ENCODE measurements around the gene PDIA6. TPM values are rescaled to one million over a fixed set of nuclear protein-coding genes. Genes with fewer than 3 reads are reported as not detected.

Gene PDIA6, protein sequence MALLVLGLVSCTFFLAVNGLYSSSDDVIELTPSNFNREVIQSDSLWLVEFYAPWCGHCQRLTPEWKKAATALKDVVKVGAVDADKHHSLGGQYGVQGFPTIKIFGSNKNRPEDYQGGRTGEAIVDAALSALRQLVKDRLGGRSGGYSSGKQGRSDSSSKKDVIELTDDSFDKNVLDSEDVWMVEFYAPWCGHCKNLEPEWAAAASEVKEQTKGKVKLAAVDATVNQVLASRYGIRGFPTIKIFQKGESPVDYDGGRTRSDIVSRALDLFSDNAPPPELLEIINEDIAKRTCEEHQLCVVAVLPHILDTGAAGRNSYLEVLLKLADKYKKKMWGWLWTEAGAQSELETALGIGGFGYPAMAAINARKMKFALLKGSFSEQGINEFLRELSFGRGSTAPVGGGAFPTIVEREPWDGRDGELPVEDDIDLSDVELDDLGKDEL
- polyA plus RNA-seq (2012; ENCODE audit: low read depth, missing spikeins): 141 TPM

DNA sequence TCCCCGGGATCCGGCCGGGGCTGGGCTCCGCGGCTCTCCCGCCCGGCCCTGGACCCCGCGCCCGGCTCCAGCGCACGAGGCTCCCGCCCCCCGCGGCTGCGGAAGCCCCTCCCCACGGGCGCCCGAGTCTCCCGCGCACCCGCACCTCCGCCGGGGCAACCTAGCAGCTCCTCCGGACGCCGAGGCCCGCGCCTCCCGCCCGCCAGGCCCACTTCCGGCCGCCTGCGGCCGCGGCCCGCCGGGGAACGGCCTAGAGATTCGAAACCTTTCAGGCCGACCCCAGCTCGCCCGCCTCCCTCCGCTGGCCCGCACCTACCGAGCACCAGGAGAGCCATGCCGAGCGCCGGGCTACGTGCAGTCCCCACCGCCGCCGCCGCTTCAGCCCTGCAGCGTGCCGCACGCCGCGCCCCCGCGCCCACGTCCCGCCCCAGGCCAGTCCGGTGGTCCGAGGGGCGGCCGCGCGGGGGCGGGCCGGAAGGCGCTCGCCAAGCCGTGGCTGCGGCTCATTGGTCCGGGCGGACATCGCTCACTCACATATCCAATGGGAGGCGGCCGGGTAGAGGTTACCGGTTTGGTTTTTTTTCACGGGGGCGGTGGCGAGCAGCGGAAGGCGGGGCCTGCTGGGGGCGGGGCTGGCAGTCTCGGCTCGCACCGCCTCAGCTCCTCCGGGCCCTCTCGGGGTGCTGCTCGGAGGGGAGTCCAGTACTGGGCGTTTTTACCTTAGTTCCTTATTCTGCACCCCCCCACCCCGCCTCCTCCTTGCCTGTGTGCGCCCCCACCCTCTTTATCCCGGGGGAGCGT is at the start of gene PDIA6:
PDIA6 (minus strand) TSS at position 424 of the 801 bp plus-strand sequence; CDS start at position 335, 89 bp downstream.
- FAIRE-seq: peak; percentile 82

DNA sequence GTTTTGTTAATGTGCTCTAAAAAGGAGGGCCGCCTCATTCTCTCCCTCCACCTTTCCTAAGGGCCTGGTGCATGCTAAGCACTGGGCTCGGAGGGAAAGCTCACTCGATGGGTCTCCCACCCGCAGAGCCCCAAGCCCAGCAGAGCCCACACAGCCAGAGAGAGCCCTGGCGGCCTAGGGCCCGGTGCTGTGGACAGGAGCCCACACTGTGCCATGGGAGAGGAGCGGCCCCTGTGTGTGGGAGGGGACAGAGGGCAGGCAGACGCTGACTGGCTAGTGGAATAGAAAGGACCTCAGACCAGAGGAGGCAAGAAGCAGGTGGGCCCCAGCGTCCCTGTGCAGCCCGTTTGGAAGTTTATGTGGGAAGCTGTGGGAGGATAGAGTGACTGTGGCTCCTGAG is 49.7 kb upstream of the PDIA6 start:
- no peak for TF ChIP-seq POLR2AphosphoS5 (IDR thresholded peaks at IDR 0.05; ENCODE audit: low read depth, low read length)
- TF ChIP-seq SPI1 (IDR thresholded peaks at IDR 0.05; ENCODE audit: low read depth, low read length): no peak
- no peak for TF ChIP-seq TAF1 (IDR thresholded peaks at IDR 0.05; ENCODE audit: low read depth, low read length)
- no peak for TF ChIP-seq PAX5 (IDR thresholded peaks at IDR 0.05; ENCODE audit: insufficient read depth, low read length, severe bottlenecking)
- no peak for TF ChIP-seq POLR2A (IDR thresholded peaks at IDR 0.05; ENCODE audit: low read depth, low read length)
- no peak for DNase-seq (ENCODE audit: insufficient read length, low spot score)
- no peak for FAIRE-seq

More for the DNA sequence above, at the start of gene PDIA6:
- no peak; the same call in 1 of the 2 replicates for TF ChIP-seq TAF1 (IDR thresholded peaks at IDR 0.05; ENCODE audit: low read depth, low read length)
- TF ChIP-seq SPI1 (IDR thresholded peaks at IDR 0.05; ENCODE audit: low read depth, low read length): no peak
- no peak; the same call in 1 of the 2 replicates for TF ChIP-seq POLR2AphosphoS5 (IDR thresholded peaks at IDR 0.05; ENCODE audit: low read depth, low read length)
- 0 out of 2 replicates have a peak, but pooled peaks have one; percentile 39 for TF ChIP-seq POLR2A (IDR thresholded peaks at IDR 0.05; ENCODE audit: low read depth, low read length)
- peak; percentile 57 for TF ChIP-seq PAX5 (IDR thresholded peaks at IDR 0.05; ENCODE audit: insufficient read depth, low read length, severe bottlenecking)
- TF ChIP-seq POU2F2 (IDR thresholded peaks at IDR 0.05; ENCODE audit: low read depth, low read length): no peak
- DNase-seq (ENCODE audit: insufficient read length, low spot score): peak; percentile 88

DNA sequence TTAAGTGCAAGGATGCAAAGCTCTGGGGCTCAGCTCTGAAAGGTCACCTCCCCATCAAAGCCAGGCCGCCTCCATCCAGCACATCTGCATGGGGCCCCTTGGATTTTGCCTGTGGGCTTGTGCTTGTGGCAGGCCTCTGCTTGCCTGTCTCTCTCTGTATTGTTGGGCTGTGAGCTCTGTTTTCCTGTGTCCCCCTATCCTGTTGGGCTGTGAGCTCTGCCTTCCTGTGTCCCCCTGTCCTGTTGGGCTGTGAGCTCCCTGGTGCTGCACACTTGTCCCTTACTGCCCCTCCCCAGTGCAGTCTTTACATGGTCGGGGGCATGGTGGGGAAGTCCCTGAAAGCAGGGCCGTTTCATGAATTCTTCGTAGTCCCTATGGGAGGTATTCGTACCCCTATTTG is 49.2 kb upstream of the PDIA6 start:
- DNase-seq (ENCODE audit: insufficient read length, low spot score) (no peak), FAIRE-seq (no peak)
- TF ChIP-seq POLR2A (IDR thresholded peaks at IDR 0.05; ENCODE audit: low read depth, low read length): no peak
- no peak for TF ChIP-seq PAX5 (IDR thresholded peaks at IDR 0.05; ENCODE audit: insufficient read depth, low read length, severe bottlenecking)
- TF ChIP-seq POU2F2 (IDR thresholded peaks at IDR 0.05; ENCODE audit: low read depth, low read length): no peak
- no peak for TF ChIP-seq SPI1 (IDR thresholded peaks at IDR 0.05; ENCODE audit: low read depth, low read length)
- TF ChIP-seq TAF1 (IDR thresholded peaks at IDR 0.05; ENCODE audit: low read depth, low read length): no peak
- no peak for TF ChIP-seq POLR2AphosphoS5 (IDR thresholded peaks at IDR 0.05; ENCODE audit: low read depth, low read length)

DNA sequence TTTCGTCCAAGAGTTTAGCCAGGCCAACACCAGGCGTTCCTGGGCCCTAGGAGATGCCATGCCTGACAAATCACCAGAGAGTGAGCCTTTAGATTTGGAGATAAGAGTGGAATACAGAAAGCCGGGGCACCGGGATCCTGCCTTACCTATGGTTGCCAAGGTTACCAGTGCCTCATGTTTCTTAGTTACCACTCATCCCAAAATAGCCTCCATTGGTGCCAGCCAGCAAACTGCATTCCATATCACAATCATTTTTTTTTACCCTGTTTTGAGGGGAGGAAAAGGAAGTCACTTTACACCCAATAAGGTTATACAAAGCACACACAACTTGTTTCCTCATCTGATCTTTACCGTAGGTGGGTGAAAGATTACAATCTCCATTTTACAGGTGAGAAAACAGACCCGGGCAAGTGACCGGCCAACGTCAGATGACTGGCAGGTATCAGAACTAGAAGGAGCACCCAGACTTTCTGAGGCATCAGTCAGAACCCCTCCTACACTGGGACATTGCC is 48.3 kb upstream of the PDIA6 start:
- TF ChIP-seq TAF1 (IDR thresholded peaks at IDR 0.05; ENCODE audit: low read depth, low read length) (no peak), POLR2AphosphoS5 (IDR thresholded peaks at IDR 0.05; ENCODE audit: low read depth, low read length) (no peak), PAX5 (IDR thresholded peaks at IDR 0.05; ENCODE audit: insufficient read depth, low read length, severe bottlenecking) (no peak), SPI1 (IDR thresholded peaks at IDR 0.05; ENCODE audit: low read depth, low read length) (no peak), POU2F2 (IDR thresholded peaks at IDR 0.05; ENCODE audit: low read depth, low read length) (no peak), POLR2A (IDR thresholded peaks at IDR 0.05; ENCODE audit: low read depth, low read length) (no peak)
- DNase-seq (ENCODE audit: insufficient read length, low spot score) (no peak), FAIRE-seq (no peak)

DNA sequence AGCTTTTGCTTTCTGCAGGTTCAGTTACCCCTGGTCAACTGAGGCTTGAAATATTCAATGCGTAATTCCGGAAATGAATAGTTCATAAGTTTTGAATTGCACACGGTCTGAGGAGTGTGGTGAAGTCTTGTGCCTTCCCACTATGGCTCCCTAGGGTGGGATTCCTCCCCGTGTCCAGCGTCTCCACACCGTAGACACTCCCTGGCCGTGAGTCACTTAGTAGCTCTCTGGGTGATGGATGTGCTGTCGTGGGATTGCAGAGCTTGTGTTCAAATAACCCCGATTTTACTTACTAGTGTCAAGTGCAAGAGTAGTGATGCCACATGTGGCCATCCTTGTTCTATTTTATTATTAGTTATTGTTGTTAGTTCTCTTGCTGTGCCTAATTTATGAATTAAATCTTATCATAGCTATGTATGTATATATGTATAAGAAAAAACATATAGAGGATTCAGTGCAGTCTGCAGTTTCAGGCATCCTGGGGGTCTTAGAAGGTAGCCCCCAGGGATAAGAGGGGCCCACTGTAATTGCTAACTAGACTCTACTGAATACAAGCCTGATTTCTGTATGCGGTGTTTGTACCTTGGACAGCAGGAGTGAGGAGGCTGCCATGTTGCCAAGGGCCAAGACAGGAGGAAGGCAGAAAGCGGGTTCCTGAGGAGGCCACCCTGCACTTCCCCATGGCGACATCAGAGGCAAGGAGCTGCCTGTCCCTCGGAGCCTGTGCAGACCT is 47.7 kb upstream of the PDIA6 start:
- no peak for DNase-seq (ENCODE audit: insufficient read length, low spot score)
- TF ChIP-seq POU2F2 (IDR thresholded peaks at IDR 0.05; ENCODE audit: low read depth, low read length) (no peak), POLR2A (IDR thresholded peaks at IDR 0.05; ENCODE audit: low read depth, low read length) (no peak), POLR2AphosphoS5 (IDR thresholded peaks at IDR 0.05; ENCODE audit: low read depth, low read length) (no peak), TAF1 (IDR thresholded peaks at IDR 0.05; ENCODE audit: low read depth, low read length) (no peak), SPI1 (IDR thresholded peaks at IDR 0.05; ENCODE audit: low read depth, low read length) (no peak), PAX5 (IDR thresholded peaks at IDR 0.05; ENCODE audit: insufficient read depth, low read length, severe bottlenecking) (no peak)
- FAIRE-seq: no peak

DNA sequence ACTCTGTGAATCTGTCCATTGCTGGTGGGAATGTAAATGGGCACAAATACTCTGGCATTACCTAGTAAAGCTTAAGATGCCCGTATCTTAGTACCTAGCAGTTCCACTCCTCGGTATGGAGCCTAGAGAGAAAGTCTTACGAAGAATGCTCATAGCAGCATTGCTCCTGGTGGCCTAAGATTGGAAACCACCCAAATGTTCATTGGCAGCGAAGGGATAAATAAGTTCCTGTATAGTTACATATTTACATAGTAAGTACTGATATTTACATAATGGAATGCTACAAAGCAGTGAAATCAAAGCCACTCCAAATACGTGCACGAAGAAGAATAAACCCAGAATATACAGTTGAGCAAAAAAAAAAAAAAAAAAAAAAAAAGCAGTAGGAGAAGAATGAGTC is 46.7 kb upstream of the PDIA6 start:
- TF ChIP-seq TAF1 (IDR thresholded peaks at IDR 0.05; ENCODE audit: low read depth, low read length) (no peak), POU2F2 (IDR thresholded peaks at IDR 0.05; ENCODE audit: low read depth, low read length) (no peak), POLR2A (IDR thresholded peaks at IDR 0.05; ENCODE audit: low read depth, low read length) (no peak), PAX5 (IDR thresholded peaks at IDR 0.05; ENCODE audit: insufficient read depth, low read length, severe bottlenecking) (no peak), SPI1 (IDR thresholded peaks at IDR 0.05; ENCODE audit: low read depth, low read length) (no peak), POLR2AphosphoS5 (IDR thresholded peaks at IDR 0.05; ENCODE audit: low read depth, low read length) (no peak)
- no peak for FAIRE-seq
- no peak for DNase-seq (ENCODE audit: insufficient read length, low spot score)

DNA sequence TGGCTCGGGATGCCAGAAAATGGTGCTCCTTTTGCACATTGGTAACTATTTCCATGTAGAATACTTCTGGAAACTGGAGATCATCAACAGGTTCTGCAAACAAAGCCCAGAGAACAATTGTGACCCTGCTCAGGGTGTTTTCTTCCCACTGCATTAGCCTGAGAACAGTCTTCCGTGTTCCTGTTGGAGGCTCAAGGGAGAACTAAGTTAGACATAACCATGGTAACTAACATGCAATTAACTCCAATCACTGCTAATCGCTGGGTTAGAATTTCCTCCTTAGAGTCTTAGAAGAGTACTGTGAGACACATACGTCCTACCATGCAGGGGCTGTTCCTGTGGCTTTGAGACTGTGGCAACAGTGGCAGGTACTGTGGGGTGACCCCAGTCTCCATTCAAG is 36.0 kb upstream of the PDIA6 start:
- TF ChIP-seq POLR2A (IDR thresholded peaks at IDR 0.05; ENCODE audit: low read depth, low read length): no peak
- no peak for TF ChIP-seq TAF1 (IDR thresholded peaks at IDR 0.05; ENCODE audit: low read depth, low read length)
- no peak for TF ChIP-seq POLR2AphosphoS5 (IDR thresholded peaks at IDR 0.05; ENCODE audit: low read depth, low read length)
- TF ChIP-seq POU2F2 (IDR thresholded peaks at IDR 0.05; ENCODE audit: low read depth, low read length): no peak
- no peak for TF ChIP-seq PAX5 (IDR thresholded peaks at IDR 0.05; ENCODE audit: insufficient read depth, low read length, severe bottlenecking)
- TF ChIP-seq SPI1 (IDR thresholded peaks at IDR 0.05; ENCODE audit: low read depth, low read length): no peak
- no peak for DNase-seq (ENCODE audit: insufficient read length, low spot score)
- FAIRE-seq: no peak

DNA sequence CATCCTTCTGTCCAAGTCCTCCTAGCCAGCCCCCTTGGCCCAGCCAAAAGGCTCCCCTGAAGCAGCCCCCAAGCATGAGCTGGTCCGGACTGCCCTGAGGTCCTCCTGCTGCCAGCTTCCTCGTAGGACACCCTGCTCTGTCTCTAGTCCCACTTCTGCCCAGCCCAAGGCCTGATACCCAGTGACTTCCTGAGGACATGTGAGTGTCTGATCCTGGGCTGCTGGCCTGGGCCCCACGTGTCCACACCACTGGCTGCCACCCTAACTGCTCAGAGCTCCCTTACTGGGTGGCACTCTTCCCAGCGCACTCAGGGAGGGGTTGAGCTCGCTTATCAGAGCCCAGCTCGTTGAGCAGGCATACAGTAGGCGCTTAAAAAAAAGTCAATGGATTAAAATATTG is 34.4 kb upstream of the PDIA6 start:
- no peak for TF ChIP-seq PAX5 (IDR thresholded peaks at IDR 0.05; ENCODE audit: insufficient read depth, low read length, severe bottlenecking)
- TF ChIP-seq POU2F2 (IDR thresholded peaks at IDR 0.05; ENCODE audit: low read depth, low read length): no peak
- TF ChIP-seq POLR2AphosphoS5 (IDR thresholded peaks at IDR 0.05; ENCODE audit: low read depth, low read length): no peak
- no peak for TF ChIP-seq POLR2A (IDR thresholded peaks at IDR 0.05; ENCODE audit: low read depth, low read length)
- TF ChIP-seq TAF1 (IDR thresholded peaks at IDR 0.05; ENCODE audit: low read depth, low read length): no peak
- TF ChIP-seq SPI1 (IDR thresholded peaks at IDR 0.05; ENCODE audit: low read depth, low read length): no peak
- FAIRE-seq: no peak

More for the DNA sequence above, 34.4 kb upstream of the PDIA6 start:
- no peak for DNase-seq (ENCODE audit: insufficient read length, low spot score)

Data from GM12891 (cell line).